Stimulated activated naive CD8-positive, alpha-beta T cell treated with anti-CD3 and anti-CD28 coated beads, Interleukin-15, amount 100 ng/mL, for 72 hours (primary cell): ENCODE results near the gene UAP1L1.
"Not testable (repeated sequence)": the region's sequence is repeated elsewhere in the genome, so short reads cannot be mapped to it uniquely, and the experiment has no call there.

ENCODE experiments used
- ATAC-seq: fragments of 150-1000 bp; cut with Tn5 transposase; 2 replicates; pipeline ENCODE4 v1.10.0; 2021; ENCODE audit warnings: mild to moderate bottlenecking, moderate library complexity
- DNase-seq, 2 donors: peaks; one replicate each; pipeline ENCODE4 v3.0.0; 2021 to 2022
- H3K27ac Mint-ChIP-seq, 2 donors: one replicate each; pipeline ENCODE4 v1.8.0; 2022; ENCODE audit warnings: mild to moderate bottlenecking in 2 of 2, mixed read lengths in 2 of 2, moderate library complexity in 2 of 2
- H3K27me3 Mint-ChIP-seq: one replicate; pipeline ENCODE4 v1.8.0; 2022; ENCODE audit warnings: mixed read lengths
- H3K4me1 Mint-ChIP-seq: one replicate; pipeline ENCODE4 v1.8.0; 2022; ENCODE audit warnings: mild to moderate bottlenecking, mixed read lengths
- H3K4me3 Mint-ChIP-seq, 2 donors: one replicate each; pipeline ENCODE4 v1.8.0; 2022; ENCODE audit warnings: mild to moderate bottlenecking in 2 of 2, mixed read lengths in 2 of 2, moderate library complexity in 1 of 2
- H3K9me3 Mint-ChIP-seq, 2 donors: one replicate each; pipeline ENCODE4 v1.8.0; 2022; ENCODE audit warnings: mixed read lengths in 2 of 2

Gene UAP1L1, protein sequence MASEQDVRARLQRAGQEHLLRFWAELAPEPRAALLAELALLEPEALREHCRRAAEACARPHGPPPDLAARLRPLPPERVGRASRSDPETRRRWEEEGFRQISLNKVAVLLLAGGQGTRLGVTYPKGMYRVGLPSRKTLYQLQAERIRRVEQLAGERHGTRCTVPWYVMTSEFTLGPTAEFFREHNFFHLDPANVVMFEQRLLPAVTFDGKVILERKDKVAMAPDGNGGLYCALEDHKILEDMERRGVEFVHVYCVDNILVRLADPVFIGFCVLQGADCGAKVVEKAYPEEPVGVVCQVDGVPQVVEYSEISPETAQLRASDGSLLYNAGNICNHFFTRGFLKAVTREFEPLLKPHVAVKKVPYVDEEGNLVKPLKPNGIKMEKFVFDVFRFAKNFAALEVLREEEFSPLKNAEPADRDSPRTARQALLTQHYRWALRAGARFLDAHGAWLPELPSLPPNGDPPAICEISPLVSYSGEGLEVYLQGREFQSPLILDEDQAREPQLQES

DNA sequence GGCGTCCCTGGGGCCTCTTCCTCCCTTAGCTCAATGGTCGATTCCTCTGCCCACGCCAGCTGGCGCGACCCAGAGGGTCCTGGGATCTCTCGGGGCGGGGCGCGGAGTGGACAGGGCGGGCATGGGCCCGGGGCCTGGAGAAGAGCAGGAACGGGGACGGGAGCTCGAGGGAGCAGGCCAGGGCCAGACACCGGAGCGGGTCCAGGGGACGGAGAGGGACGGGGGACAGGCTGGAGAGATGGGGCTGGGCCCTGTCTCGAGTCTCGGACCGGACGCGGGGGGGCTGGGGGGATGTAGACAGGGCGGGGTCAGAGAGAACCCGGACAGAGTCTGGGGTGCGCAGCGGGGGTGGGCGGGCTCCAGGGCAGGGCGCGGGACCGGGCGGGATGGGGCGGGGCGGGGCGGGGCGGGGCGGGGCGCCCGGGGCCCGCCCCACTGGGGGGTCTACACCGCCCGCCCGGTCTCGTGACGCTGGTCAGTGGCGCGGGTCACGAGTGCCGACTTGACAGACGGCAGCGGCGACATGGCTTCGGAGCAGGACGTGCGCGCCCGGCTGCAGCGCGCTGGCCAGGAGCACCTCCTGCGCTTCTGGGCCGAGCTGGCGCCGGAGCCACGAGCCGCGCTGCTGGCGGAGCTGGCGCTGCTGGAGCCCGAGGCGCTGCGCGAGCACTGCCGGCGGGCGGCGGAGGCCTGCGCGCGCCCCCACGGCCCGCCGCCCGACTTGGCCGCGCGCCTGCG, at the start of gene UAP1L1:
Gene UAP1L1 (plus strand): TSS at position 508 of the 738 bp plus-strand sequence. CDS start 16 bp downstream, at position 524.
- ATAC-seq (peak; percentile 77), DNase-seq (peak; percentile 62 to 66)
- peak within 1 kb of the TSS; percentile 80 to 87 for H3K4me3 Mint-ChIP-seq
- peak within 1 kb of the TSS in 1 of 2 donors; percentile 89 for H3K27ac Mint-ChIP-seq
- H3K4me1 Mint-ChIP-seq = peaks cover 22% of the 10 kb centered on the region
- H3K9me3 Mint-ChIP-seq = no peaks in the 10 kb centered on the region
- H3K27me3 Mint-ChIP-seq = no peaks in the 10 kb centered on the region

DNA sequence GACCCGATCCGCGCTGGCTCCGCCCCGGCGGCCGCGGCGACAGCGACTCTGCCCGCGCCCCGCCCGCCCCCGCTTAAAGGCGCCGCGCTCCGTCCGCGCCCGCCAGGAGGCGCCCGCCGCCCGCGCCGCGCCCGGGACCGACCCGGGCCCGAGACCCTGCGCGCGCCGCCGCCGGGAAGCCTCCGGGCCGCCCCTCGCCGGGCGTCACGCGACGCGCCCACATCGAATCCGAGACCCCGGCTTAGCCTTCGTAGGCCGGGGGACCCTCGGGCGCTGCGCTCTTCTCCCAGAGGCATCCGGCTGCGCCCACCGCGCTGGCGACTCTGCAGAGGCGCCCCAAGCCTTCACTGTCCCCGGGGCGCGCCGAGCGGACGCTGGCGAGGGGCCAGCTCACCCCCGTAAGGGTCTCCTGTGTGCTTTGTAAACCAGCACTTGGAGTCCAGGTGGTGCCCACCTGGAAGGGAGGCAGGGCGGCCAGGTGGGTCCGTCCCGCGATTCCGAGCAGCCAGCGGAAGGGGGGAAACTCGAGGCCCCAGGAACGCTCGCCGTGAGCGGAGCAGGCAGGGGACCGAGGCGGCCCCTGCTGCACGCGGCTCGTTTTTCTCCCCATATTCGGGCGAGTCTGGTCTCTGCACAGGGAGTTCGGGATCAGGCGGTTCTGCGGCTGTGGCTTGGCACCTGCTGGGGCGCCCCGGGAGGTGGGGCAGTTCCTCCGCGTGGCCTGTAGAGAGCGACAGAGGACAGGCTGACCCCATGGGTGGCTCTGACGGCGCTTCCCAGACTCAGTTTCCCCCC, 48.9 kb upstream of the UAP1L1 start:
- peak; percentile 74 to 75 for DNase-seq
- Mint-ChIP-seq H3K9me3 (no peaks in the 10 kb centered on the region), H3K27me3 (no peaks in the 10 kb centered on the region), H3K27ac (no peak overlapping the region), H3K4me1 (peaks cover 81% of the 10 kb centered on the region), H3K4me3 (peak overlapping the region; percentile 78 to 84)
- ATAC-seq = peak; percentile 41

DNA sequence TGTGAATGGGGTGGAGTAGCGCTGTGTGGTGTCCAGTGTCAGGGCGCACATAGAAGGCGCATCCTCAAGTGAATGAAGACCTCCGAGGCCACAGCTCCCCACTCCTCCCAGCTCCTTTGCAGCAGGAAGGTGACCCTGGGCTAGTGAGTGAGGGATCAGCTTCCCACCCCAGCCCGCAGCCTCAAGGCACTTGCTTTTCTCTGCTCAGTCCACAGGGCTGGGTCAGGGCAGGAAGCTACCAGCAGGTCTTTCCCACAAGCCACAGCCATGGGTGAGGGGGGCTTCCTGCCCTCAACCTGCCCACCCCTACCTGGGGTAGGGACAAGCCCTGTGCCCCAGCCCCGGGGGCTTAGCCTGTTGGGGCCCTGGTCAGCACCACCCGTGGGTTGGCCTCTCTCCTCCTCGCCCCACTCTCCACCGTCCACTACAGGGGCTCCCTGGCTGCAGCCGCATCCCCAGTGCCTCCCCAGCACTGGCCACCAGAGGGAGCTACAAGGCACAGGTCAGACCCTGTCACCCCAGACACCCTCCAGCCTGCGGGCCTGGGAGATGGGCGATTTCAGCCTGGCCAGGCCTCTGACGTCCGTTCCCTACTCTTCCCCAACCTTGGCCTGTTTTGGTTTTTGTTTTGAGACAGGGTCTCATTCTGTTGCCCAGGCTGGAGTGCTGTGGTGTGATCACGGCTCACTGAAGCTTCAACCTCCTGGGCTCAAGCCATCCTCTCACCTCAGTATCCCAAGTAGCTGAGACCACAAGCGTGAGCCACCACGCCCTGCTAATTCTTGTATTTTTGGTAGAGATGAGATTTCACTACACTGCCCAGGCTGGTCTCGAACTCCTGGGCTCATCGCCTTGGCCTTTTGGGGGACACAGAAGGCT, 48.0 kb upstream of the UAP1L1 start:
- Mint-ChIP-seq H3K4me3 (peak overlapping the region; percentile 78 to 84), H3K9me3 (no peaks in the 10 kb centered on the region), H3K27ac (no peak overlapping the region), H3K27me3 (no peaks in the 10 kb centered on the region), H3K4me1 (peaks cover 83% of the 10 kb centered on the region)
- ATAC-seq (peak; percentile 47), DNase-seq (peak; percentile 76 to 79)

DNA sequence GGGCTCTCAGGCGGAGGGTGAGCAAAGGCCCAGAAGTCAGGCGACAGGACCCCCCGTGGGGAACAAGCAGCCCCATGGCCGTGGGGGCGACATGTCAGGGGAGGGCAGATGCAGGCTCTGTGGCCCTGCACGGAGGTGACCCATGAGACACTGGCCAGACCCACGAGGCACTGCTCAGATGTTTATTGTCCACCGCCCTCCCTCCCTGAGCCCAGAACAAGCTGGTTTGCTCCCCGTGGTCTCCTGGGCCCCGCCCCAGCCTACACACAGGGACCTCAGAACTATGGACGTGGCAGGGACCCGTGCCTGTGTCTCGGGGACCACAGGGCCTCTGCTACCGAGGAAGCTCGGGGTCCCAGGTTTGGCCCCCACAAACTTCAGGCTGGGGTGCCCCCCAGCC, 47.3 kb upstream of the UAP1L1 start:
- Mint-ChIP-seq H3K9me3 (no peaks in the 10 kb centered on the region), H3K4me1 (peaks cover 83% of the 10 kb centered on the region), H3K4me3 (peak overlapping the region; percentile 78 to 84)

DNA sequence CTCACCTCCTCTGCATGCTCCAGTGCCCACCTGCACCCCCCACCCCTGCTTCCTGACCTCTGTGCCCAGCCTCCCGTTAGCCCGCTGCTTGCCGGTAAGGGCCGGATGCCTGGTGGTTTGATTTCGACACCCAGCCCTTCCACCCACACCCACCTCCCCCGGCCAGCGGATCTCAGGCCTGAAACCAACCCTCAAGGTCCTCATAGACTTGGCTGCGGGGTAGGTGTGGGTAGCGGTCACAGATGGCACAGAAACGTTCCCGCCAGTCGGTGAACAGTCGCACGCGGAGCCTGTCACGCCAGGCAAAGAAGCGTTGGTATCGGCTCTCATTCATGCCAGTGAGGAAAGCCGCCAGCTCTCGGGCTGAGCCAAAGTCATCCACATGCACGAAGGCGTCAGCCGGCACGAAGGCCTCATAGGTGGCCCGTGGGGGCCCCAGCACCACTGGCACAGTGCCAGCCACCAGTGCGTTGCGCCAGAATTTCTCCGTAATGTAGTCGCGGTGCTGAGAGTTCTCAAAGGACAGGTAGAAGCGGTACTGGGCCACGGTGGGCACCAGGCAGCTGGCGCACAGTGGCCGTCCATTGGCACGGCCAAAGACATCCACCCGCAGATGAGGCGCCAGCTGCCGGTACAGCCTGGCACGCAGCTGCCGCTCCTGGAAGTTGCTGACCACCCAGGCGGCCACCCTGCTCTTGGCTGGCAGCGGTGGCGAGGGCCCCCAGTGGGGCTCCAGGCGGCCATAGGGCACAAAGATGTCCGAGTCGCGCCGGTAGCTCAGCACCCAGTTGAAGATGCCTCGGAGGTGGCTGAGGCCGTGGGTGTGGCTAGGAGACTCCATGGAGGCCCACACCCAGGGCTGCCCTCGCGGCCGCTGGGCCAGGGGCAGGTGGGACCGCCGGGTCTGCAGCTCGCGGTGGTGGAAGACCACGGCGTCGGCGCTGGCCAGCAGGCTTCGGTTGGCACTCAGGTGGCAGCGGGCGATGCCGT, 46.5 kb upstream of the UAP1L1 start:
- H3K4me3 Mint-ChIP-seq = peak overlapping the region; percentile 56 to 61
- DNase-seq (peak in 1 of 2 donors; percentile 83), ATAC-seq (peak; percentile 10)
- H3K4me1 Mint-ChIP-seq = peaks cover 89% of the 10 kb centered on the region
- no peaks in the 10 kb centered on the region for H3K9me3 Mint-ChIP-seq
- peak overlapping the region; percentile 10 to 48 for H3K27ac Mint-ChIP-seq
- no peaks in the 10 kb centered on the region for H3K27me3 Mint-ChIP-seq

More for the DNA sequence above, 47.3 kb upstream of the UAP1L1 start:
- ATAC-seq (no peak), DNase-seq (peak in 1 of 2 donors; percentile 43)
- H3K27me3 Mint-ChIP-seq = no peaks in the 10 kb centered on the region
- H3K27ac Mint-ChIP-seq = no peak overlapping the region

DNA sequence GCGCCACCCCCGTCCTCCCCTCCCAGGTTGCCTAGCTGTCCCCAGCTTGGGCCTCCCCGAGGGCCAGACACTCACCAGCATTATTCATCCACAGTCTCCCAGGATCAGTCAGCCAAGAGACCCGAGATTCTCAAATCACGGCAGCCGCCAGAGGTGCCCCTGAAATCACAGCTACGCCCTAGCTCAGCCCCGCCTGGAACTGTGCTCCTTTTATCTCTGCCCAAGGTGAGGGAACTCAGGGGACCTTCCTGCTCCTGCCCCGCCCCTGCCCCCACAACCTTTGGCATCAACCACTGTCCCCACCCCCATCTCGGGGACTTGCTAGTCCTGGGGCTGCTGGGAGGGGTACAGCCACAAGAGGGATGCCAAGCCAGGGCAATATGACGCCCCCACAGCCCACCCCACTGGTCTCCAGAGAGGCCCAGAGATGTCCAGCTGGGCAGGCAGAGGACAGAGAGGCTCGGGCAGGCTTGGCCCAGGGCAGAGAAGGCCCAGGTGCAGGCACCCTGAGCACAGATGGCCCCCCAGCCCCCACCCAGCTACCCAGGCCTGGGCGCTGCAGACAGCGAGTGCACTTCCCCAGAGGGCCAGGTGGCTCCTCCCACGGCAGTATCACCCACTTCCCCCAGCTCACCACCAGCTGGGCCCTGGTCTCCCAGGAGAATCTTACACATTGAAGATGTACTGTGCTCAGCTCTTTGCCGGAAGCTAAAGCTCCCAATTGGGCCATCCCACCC, 45.2 kb upstream of the UAP1L1 start, which contains the start of gene FUT7:
Gene FUT7 (minus strand): TSS at position 185 of the 737 bp plus-strand sequence. CDS start 97 bp downstream, at position 88.
- Mint-ChIP-seq H3K4me1 (peaks cover 78% of the 10 kb centered on the region), H3K9me3 (no peaks in the 10 kb centered on the region), H3K27me3 (no peaks in the 10 kb centered on the region), H3K27ac (peak within 1 kb of the TSS in 1 of 2 donors; percentile 76), H3K4me3 (peak within 1 kb of the TSS; percentile 61 to 75)
- DNase-seq (peak in 1 of 2 donors; percentile 66), ATAC-seq (peak; percentile 1)

DNA sequence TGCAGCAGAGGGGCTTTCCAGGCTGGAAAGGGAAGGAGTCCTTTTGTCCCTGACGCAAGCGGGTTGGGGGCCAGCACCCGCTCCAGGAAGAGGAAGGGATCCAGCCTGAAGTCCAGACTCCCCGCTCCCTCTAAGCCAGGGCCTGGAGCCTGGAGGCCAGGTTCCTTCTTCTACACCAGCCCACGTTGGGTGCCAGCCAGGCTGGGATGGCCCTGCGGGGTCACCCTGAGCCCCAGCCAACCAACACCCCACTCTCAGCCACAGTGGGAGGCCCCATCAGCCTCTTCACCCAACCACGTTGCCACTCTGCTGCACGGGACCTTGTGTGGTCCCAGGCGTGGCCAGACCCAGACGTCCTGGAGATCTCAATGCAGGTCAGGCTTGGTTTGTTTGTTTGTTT, 44.5 kb upstream of the UAP1L1 start:
- Mint-ChIP-seq H3K4me1 (peaks cover 73% of the 10 kb centered on the region), H3K4me3 (no peak overlapping the region), H3K9me3 (no peaks in the 10 kb centered on the region), H3K27me3 (no peaks in the 10 kb centered on the region), H3K27ac (no peak overlapping the region)
- no peak for DNase-seq
- no peak for ATAC-seq

DNA sequence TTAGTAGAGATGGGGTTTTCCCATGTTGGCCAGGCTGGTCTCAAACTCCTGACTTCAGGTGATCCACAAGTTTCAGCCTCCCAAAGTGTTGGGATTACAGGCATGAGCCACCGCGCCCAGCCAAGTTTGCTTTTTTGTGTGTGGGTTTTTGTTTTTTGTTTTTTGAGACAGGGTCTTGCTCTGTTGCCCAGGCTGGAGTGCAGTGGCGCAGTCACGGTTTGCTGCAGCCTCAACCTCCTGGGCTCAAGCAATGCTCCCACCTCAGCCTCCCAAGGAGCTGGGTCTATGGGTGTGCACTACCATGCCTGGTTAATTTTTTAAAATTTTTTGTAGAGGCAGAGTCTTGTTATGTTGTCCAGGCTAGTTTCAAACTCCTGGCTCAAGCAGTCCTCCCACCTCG, 43.8 kb upstream of the UAP1L1 start:
- DNase-seq, ATAC-seq, H3K27me3 Mint-ChIP-seq, H3K9me3 Mint-ChIP-seq, H3K27ac Mint-ChIP-seq: not testable (repeated sequence)
- Mint-ChIP-seq H3K4me3 (peak overlapping the region in 1 of 2 donors; percentile 32), H3K4me1 (peaks cover 72% of the 10 kb centered on the region)

DNA sequence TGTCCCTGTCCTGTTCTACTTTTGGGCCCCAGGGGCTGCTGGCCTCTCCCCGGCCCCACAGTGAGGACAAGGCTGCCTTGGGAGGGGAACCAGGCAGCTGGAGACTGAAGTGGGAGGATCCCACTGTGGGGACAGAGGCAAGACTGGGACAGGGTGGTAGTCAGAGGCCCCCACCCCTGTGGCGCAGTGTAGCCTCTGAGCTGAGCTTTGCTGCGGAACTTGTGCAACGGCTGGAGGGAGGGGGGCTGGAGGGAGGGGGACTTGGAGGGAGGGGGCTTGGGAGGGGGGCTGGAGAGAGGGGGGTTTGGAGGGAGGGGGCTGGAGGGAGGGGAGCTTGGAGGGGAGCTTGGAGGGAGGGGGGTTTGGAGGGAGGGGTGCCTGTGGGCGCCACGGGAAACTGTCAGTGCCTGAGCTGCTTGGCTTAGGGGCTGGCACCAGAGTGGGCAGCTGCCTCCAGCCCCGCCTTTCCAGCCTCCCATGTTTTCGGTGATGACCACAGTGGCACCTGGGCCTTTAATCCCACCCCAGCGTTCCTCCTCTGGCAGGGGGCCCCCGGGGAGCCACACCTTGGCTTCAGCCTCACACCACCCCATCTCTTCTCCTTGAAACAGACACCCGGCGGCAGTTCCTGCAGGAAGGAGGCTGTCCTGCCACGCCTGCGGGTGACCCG, 43.1 kb upstream of the UAP1L1 start:
- Mint-ChIP-seq H3K4me3 (peak overlapping the region; percentile 76 to 83), H3K4me1 (peaks cover 65% of the 10 kb centered on the region), H3K9me3 (no peaks in the 10 kb centered on the region), H3K27me3 (no peaks in the 10 kb centered on the region), H3K27ac (peak overlapping the region in 1 of 2 donors; percentile 85)
- peak; percentile 0 for ATAC-seq
- DNase-seq = no peak

DNA sequence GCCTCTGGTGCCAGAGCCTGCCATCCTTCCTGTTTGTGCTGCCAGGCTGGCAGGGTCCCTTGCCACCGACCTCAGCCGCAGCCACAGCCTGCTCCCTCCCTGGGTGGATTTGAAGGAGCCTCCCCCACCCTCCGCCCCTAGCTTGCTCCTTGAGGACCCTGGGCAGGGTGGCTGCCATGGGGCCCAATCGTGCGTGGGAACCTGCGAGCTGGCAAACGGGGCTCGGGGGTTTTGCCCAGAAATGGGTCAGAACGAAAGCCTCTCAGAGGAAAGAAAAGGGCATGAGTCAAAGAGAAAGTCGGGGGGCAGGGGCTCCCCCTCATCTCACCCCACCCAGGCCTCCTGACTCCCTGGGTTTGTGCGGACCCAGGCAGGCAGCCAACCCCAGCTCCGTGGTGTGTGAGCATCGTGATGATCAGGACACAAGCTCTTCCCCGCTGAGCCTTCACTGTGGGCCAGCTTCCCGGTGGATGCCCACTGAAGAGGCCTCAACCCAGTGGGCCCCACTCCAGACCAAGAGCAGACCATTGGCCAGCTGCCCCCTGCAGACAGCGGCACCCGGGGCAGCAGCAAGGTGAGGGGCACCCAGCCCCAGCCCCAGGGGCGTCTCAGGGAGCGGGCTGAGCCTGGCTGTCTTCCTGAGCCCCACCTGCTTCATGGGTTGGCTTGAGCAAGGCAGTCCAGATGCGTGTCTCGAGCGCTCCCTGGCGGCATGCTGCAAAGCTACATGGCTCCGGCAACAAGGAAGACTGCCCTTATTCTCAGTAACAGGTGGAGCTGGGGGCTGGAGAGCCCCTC, 42.4 kb upstream of the UAP1L1 start:
- Mint-ChIP-seq H3K4me3 (peak overlapping the region; percentile 76 to 83), H3K27me3 (no peaks in the 10 kb centered on the region), H3K27ac (peak overlapping the region; percentile 84 to 85), H3K9me3 (no peaks in the 10 kb centered on the region), H3K4me1 (peaks cover 58% of the 10 kb centered on the region)
- peak; percentile 90 to 93 for DNase-seq
- ATAC-seq = peak; percentile 86

DNA sequence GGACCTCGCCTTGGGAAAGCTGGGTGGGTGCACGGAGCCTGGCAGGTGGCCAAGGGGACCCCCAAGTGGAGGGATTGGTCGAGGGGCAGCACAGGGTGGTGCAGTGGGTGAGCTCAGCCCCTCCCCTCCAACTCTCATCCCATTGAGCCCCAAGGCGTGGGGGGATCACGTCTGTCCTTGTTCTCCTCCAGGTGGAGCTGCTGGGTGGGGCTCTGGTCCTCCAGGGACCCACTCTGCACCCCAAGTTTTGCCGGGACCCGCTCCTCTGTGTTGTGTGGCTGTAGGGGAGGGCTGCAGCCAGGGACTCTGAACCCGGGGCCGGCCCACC, 41.8 kb upstream of the UAP1L1 start:
- no peaks in the 10 kb centered on the region for H3K9me3 Mint-ChIP-seq
- peak overlapping the region in 1 of 2 donors; percentile 78 for H3K27ac Mint-ChIP-seq
- H3K4me1 Mint-ChIP-seq = peaks cover 52% of the 10 kb centered on the region
- peak overlapping the region; percentile 76 to 83 for H3K4me3 Mint-ChIP-seq
- ATAC-seq (no peak), DNase-seq (no peak)
- no peaks in the 10 kb centered on the region for H3K27me3 Mint-ChIP-seq

DNA sequence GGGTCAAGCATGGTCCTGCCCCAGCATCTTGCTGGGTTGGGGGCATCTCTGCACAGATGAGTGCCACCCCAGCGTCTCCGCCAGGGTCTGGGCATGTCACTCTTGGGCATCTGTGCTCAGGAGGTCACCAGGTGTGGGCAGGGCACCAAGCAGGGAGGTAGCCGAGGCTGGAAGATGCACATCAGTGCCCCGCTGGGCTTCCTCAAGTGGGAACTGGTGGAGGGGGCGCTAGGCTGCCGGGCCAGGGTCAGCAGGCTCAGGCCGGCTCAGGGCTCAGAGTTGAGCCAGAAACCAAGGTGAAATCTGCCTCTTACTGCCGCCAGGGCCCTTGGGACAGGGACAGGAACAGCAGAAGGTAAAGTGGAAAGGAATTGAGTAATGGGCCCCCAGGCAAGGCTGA, 41.4 kb upstream of the UAP1L1 start:
- no peak overlapping the region for H3K27ac Mint-ChIP-seq
- no peak for DNase-seq
- H3K27me3 Mint-ChIP-seq = no peaks in the 10 kb centered on the region
- H3K4me1 Mint-ChIP-seq = peaks cover 48% of the 10 kb centered on the region
- H3K4me3 Mint-ChIP-seq = no peak overlapping the region
- no peak for ATAC-seq
- H3K9me3 Mint-ChIP-seq = no peaks in the 10 kb centered on the region
